ENCODE data around the gene SACS.
"Not testable (repeated sequence)": the region's sequence is repeated elsewhere in the genome, so short reads cannot be mapped to it uniquely, and the experiment has no call there.

SACS gene

GRCh38 chr13:23348262-23349127 is 85.0 kb downstream of the SACS start:
- no peaks in the 10 kb centered on the region for H3K27me3 Mint-ChIP-seq
- no peak for ATAC-seq (replicated peaks)

GRCh38 chr13:23347601-23348000 is 85.9 kb downstream of the SACS start:
- Mint-ChIP-seq H3K4me1 (peaks cover 4 to 12% of the 10 kb centered on the region in 2 donors), H3K9me3 (peaks cover 0 to 4% of the 10 kb centered on the region in 2 donors)

More at GRCh38 chr13:23348262-23349127, 85.0 kb downstream of the SACS start:
- Mint-ChIP-seq H3K27ac (no peak overlapping the region), H3K36me3 (peaks cover 50 to 82% of the 10 kb centered on the region in 2 donors), H3K4me1 (peaks cover 8 to 12% of the 10 kb centered on the region in 2 donors), H3K4me3 (no peak overlapping the region), H3K9me3 (peaks cover 0 to 4% of the 10 kb centered on the region in 2 donors)
- no peak for DNase-seq

GRCh38 chr13:23344931-23345595 is 88.4 kb downstream of the SACS start:
- ATAC-seq (replicated peaks), result peak in 1 of 2 donors; percentile 39
- no peak overlapping the region for H3K27ac Mint-ChIP-seq
- H3K9me3 Mint-ChIP-seq, result no peaks in the 10 kb centered on the region

More at GRCh38 chr13:23347601-23348000, 85.9 kb downstream of the SACS start:
- no peak for ATAC-seq (replicated peaks)
- Mint-ChIP-seq H3K36me3 (peaks cover 42 to 74% of the 10 kb centered on the region in 2 donors), H3K4me3 (no peak overlapping the region), H3K27me3 (no peaks in the 10 kb centered on the region), H3K27ac (no peak overlapping the region)
- no peak for DNase-seq

GRCh38 chr13:23339225-23339624 is 94.3 kb downstream of the SACS start:
- Mint-ChIP-seq H3K27ac (no peak overlapping the region), H3K9me3 (peaks cover 0 to 2% of the 10 kb centered on the region in 2 donors)

More at GRCh38 chr13:23344931-23345595, 88.4 kb downstream of the SACS start:
- peaks cover 4 to 12% of the 10 kb centered on the region in 2 donors for H3K4me1 Mint-ChIP-seq
- no peak overlapping the region for H3K4me3 Mint-ChIP-seq
- H3K36me3 Mint-ChIP-seq, result peaks cover 39 to 64% of the 10 kb centered on the region in 2 donors
- H3K27me3 Mint-ChIP-seq, result no peaks in the 10 kb centered on the region
- no peak for DNase-seq

GRCh38 chr13:23330356-23330755 is 103.1 kb downstream of the SACS start:
- Mint-ChIP-seq H3K4me1 (no peaks in the 10 kb centered on the region), H3K27me3 (no peaks in the 10 kb centered on the region), H3K27ac (no peak overlapping the region), H3K4me3 (no peak overlapping the region), H3K9me3 (peaks cover 12 to 17% of the 10 kb centered on the region in 2 donors), H3K36me3 (peaks cover 17 to 28% of the 10 kb centered on the region in 2 donors)
- no peak for DNase-seq
- no peak for ATAC-seq (replicated peaks)

More at GRCh38 chr13:23339225-23339624, 94.3 kb downstream of the SACS start:
- DNase-seq, result no peak
- Mint-ChIP-seq H3K36me3 (peaks cover 28 to 50% of the 10 kb centered on the region in 2 donors), H3K27me3 (no peaks in the 10 kb centered on the region), H3K4me3 (no peak overlapping the region), H3K4me1 (peaks cover 0 to 3% of the 10 kb centered on the region in 2 donors)
- no peak for ATAC-seq (replicated peaks)

- Mint-ChIP-seq H3K4me3 (no peak overlapping the region), H3K27me3 (no peaks in the 10 kb centered on the region), H3K36me3 (no peaks in the 10 kb centered on the region), H3K27ac (no peak overlapping the region), H3K4me1 (peaks cover 0 to 3% of the 10 kb centered on the region in 2 donors), H3K9me3 (no peaks in the 10 kb centered on the region)
- DNase-seq (no peak), ATAC-seq (replicated peaks) (no peak)
Observed at GRCh38 chr13:23325191-23325590, 108.3 kb downstream of the SACS start.

GRCh38 chr13:23323946-23324709 is 109.4 kb downstream of the SACS start:
- H3K27ac Mint-ChIP-seq, result no peak overlapping the region
- DNase-seq (no peak), ATAC-seq (replicated peaks) (no peak)
- peaks cover 0 to 6% of the 10 kb centered on the region in 2 donors for H3K27me3 Mint-ChIP-seq
- no peaks in the 10 kb centered on the region for H3K9me3 Mint-ChIP-seq
- H3K4me3 Mint-ChIP-seq, result no peak overlapping the region
- no peaks in the 10 kb centered on the region for H3K36me3 Mint-ChIP-seq
- peaks cover 5% of the 10 kb centered on the region in 2 donors for H3K4me1 Mint-ChIP-seq

GRCh38 chr13:23322353-23323336 is 110.9 kb downstream of the SACS start:
- peaks cover 7 to 12% of the 10 kb centered on the region in 2 donors for H3K27me3 Mint-ChIP-seq
- H3K27ac Mint-ChIP-seq, result no peak overlapping the region
- H3K9me3 Mint-ChIP-seq, result no peaks in the 10 kb centered on the region
- peaks cover 5% of the 10 kb centered on the region in 2 donors for H3K4me1 Mint-ChIP-seq
- no peak for DNase-seq
- peak; percentile 53 to 67 for ATAC-seq (replicated peaks)
- no peak overlapping the region for H3K4me3 Mint-ChIP-seq
- no peaks in the 10 kb centered on the region for H3K36me3 Mint-ChIP-seq

GRCh38 chr13:23321535-23322241 is 111.8 kb downstream of the SACS start:
- peak overlapping the region; percentile 7 for H3K27ac Mint-ChIP-seq
- peaks cover 12% of the 10 kb centered on the region in 2 donors for H3K27me3 Mint-ChIP-seq
- peaks cover 5% of the 10 kb centered on the region in 2 donors for H3K4me1 Mint-ChIP-seq
- ATAC-seq (replicated peaks), result no peak
- no peaks in the 10 kb centered on the region for H3K9me3 Mint-ChIP-seq
- H3K4me3 Mint-ChIP-seq, result no peak overlapping the region
- no peak for DNase-seq
- H3K36me3 Mint-ChIP-seq, result no peaks in the 10 kb centered on the region

GRCh38 chr13:23320926-23321534 is 112.5 kb downstream of the SACS start:
- Mint-ChIP-seq H3K9me3 (no peaks in the 10 kb centered on the region), H3K27ac (no peak overlapping the region), H3K36me3 (no peaks in the 10 kb centered on the region), H3K4me1 (peaks cover 5% of the 10 kb centered on the region in 2 donors), H3K27me3 (peaks cover 12 to 14% of the 10 kb centered on the region in 2 donors), H3K4me3 (no peak overlapping the region)
- DNase-seq (no peak), ATAC-seq (replicated peaks) (no peak)

- Mint-ChIP-seq H3K4me1 (peaks cover 5% of the 10 kb centered on the region in 2 donors), H3K27me3 (peaks cover 14 to 16% of the 10 kb centered on the region in 2 donors), H3K9me3 (no peaks in the 10 kb centered on the region), H3K36me3 (no peaks in the 10 kb centered on the region), H3K4me3 (no peak overlapping the region), H3K27ac (no peak overlapping the region)
- DNase-seq (no peak), ATAC-seq (replicated peaks) (no peak)
Observed at GRCh38 chr13:23319883-23320224, 113.6 kb downstream of the SACS start.

- not testable (repeated sequence) for H3K9me3 Mint-ChIP-seq; H3K27ac Mint-ChIP-seq; H3K4me3 Mint-ChIP-seq; DNase-seq; ATAC-seq (replicated peaks); H3K36me3 Mint-ChIP-seq; H3K4me1 Mint-ChIP-seq
- H3K27me3 Mint-ChIP-seq, result peaks cover 22 to 28% of the 10 kb centered on the region in 2 donors
Observed at GRCh38 chr13:23314837-23315236, 118.7 kb downstream of the SACS start.
